ENCODE data around the gene MUC22.

DNA sequence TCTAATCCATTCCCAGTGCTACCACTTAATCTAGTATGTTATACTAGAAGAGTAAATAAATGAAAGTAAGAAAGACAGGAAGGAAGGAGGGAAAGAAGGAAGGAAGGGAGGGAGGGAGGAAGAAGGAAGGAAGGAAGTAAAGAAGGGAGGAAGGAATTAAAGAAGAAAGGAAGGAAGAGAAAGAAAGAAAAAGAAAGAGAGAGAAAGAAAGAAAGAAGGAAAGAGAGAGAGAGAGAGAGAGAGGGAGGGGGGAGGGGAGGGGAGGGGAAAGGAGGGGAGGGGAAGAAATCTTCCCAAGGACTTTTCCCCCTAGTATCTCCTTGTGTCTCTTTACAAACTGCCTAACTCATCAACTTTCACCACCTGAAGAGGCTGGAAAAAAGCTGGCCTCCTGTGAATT is 47.6 kb upstream of the MUC22 start:
- TF ChIP-seq, protein P1, sequence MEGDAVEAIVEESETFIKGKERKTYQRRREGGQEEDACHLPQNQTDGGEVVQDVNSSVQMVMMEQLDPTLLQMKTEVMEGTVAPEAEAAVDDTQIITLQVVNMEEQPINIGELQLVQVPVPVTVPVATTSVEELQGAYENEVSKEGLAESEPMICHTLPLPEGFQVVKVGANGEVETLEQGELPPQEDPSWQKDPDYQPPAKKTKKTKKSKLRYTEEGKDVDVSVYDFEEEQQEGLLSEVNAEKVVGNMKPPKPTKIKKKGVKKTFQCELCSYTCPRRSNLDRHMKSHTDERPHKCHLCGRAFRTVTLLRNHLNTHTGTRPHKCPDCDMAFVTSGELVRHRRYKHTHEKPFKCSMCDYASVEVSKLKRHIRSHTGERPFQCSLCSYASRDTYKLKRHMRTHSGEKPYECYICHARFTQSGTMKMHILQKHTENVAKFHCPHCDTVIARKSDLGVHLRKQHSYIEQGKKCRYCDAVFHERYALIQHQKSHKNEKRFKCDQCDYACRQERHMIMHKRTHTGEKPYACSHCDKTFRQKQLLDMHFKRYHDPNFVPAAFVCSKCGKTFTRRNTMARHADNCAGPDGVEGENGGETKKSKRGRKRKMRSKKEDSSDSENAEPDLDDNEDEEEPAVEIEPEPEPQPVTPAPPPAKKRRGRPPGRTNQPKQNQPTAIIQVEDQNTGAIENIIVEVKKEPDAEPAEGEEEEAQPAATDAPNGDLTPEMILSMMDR (IDR thresholded peaks at IDR 0.05; ENCODE audit: low read length): no peak
- TF ChIP-seq EZH2 (IDR thresholded peaks at IDR 0.05; ENCODE audit: borderline replicate concordance, low read length): no peak
